Skeletal muscle satellite cell (primary cell): ENCODE results near the gene NEK6.

ENCODE experiments used
- H3K27me3 ChIP-seq: 2 replicates; pipeline ENCODE4 v1.7.0; 2013; ENCODE audit warnings: low read length; ENCODE audit not compliant: control insufficient read depth, insufficient read depth
- H3K36me3 ChIP-seq: 2 replicates; pipeline ENCODE4 v1.7.0; 2013; ENCODE audit warnings: mild to moderate bottlenecking, control low read depth, low read length; ENCODE audit not compliant: insufficient read depth
- H3K4me1 ChIP-seq: 2 replicates; pipeline ENCODE4 v1.7.0; 2013; ENCODE audit warnings: low read length; ENCODE audit not compliant: control insufficient read depth, insufficient read depth
- H3K4me2 ChIP-seq: 2 replicates; pipeline ENCODE4 v1.7.0; 2013; ENCODE audit warnings: mild to moderate bottlenecking, low read length
- H3K4me3 ChIP-seq: 2 replicates; pipeline ENCODE4 v1.7.0; 2013; ENCODE audit warnings: low read length
- H3K9ac ChIP-seq: 2 replicates; pipeline ENCODE4 v1.7.0; 2013; ENCODE audit warnings: mild to moderate bottlenecking, low read depth, low read length, moderate library complexity
- H3K9me3 ChIP-seq: replicated peaks from 2 replicates; pipeline ENCODE4 v1.7.0; 2013; ENCODE audit warnings: mild to moderate bottlenecking, control low read depth, low read length

NEK6 gene

DNA sequence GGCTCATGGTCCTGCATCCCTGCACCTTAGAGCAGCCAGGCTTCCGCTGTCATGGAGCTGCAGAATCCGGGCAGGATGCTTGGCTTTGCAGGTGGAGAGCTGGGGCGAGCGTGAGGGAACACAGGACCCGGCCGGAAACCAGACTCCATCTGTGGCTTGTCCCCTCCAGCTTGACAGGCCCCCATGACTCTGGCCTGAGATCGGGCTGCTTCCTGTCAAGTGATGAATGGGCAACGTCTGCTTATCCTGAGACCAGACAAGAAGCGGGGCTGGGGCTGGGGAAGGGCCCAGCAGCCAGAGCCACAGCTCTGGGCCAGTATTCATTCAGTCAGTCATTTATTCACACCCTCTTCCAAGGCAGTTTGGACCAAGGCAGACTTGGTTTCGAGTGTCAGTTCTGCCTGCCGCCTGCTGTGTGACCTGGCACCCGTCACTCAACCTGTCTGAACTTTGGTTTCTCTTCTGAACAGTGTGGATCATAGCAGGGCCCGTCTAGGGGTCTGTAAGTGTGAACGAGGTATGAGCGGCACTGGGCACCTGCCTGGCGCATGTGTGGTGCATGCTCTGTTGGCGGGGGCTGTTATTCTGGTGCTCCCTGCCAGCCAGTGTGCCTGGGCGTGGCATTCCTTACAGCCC, 37.5 kb downstream of the NEK6 start:
- Histone ChIP-seq H3K9me3 (no peaks in the 10 kb centered on the region), H3K36me3 (peaks cover 48% of the 10 kb centered on the region), H3K4me2 (peak overlapping the region; percentile 56), H3K4me3 (no peak overlapping the region), H3K9ac (peak overlapping the region; percentile 55), H3K4me1 (peaks cover 88% of the 10 kb centered on the region), H3K27me3 (no peaks in the 10 kb centered on the region)

DNA sequence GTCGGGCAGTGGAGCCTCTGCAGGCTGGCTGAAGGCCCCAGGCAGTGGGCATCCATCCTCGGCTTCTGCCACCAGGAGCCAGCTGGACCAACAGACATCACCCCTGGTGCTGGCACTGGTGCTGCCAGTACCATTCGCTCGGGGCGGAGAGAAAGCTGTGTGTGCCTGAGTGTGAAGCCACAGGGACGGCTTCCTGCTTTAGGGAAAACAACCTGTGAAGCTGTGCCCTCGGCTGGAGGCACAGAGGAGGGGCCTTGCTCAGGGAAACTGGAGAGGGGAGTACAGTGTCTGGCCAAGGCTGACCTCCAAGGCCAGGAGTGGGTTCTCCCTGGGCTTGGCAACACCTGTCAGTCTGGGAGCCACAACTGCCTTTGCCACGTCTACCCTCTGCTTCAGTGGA, 38.3 kb downstream of the NEK6 start:
- Histone ChIP-seq H3K4me2 (peak overlapping the region; percentile 56), H3K9me3 (no peaks in the 10 kb centered on the region), H3K4me1 (peaks cover 95% of the 10 kb centered on the region), H3K36me3 (peaks cover 42% of the 10 kb centered on the region), H3K9ac (peak overlapping the region; percentile 55), H3K27me3 (no peaks in the 10 kb centered on the region), H3K4me3 (no peak overlapping the region)

DNA sequence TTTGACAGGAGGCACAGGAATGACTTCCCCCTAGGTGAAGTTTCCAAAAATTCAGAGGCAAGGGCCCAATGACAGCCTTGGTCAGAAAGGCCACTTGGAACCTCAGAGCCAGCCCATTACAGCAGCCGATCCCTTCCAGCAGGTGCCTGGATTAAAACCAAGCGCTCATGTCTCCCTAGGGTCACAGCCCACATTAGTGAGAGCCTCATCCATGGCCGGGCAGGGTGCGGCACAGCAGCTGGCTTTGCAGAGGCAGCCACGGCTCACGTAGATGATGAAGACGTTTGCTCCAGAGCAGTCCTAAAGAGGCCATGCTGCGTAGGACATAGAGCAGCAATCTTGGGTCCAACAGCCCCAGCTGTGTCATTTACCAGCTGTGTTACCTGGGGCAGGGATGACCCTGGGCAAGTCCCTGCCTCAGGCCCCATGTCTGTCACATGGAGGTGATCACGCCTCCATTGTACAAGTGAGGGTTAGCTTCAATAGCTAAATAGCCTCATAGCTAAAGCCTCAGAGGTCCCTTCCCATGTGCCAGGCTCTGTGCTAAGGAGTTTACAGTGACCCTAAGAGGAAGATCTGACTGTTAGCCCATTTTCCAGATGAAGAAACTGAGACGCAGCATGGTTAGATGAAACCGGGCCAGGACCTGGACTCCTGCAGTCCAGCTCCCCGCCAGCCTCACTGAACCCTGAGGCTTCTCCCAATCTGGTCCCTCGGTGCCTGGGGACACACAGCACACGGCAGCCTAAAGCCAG, 39.2 kb downstream of the NEK6 start:
- Histone ChIP-seq H3K4me1 (peaks cover 90% of the 10 kb centered on the region), H3K4me3 (peak overlapping the region; percentile 13), H3K9me3 (no peaks in the 10 kb centered on the region), H3K36me3 (peaks cover 43% of the 10 kb centered on the region), H3K4me2 (peak overlapping the region; percentile 56), H3K27me3 (no peaks in the 10 kb centered on the region), H3K9ac (peak overlapping the region; percentile 55)

DNA sequence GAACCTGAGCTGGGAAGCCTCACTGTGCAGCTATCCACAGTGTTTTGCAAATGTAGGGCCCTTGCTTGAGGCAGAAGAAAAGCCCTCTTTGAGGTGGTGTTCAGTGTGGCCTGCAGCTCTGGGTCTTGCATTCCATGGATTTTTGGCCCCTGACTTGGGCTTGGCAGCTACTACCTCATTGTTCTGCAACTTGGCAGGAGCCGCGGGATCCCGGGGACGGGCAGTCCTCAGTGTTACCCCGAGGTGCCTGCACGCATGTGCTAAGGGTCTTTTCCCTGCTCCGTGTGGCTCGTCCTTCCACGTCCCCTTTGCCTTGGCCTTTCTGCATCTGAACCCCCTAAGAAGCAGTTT, 39.8 kb downstream of the NEK6 start:
- H3K9ac ChIP-seq, result peak overlapping the region; percentile 64

DNA sequence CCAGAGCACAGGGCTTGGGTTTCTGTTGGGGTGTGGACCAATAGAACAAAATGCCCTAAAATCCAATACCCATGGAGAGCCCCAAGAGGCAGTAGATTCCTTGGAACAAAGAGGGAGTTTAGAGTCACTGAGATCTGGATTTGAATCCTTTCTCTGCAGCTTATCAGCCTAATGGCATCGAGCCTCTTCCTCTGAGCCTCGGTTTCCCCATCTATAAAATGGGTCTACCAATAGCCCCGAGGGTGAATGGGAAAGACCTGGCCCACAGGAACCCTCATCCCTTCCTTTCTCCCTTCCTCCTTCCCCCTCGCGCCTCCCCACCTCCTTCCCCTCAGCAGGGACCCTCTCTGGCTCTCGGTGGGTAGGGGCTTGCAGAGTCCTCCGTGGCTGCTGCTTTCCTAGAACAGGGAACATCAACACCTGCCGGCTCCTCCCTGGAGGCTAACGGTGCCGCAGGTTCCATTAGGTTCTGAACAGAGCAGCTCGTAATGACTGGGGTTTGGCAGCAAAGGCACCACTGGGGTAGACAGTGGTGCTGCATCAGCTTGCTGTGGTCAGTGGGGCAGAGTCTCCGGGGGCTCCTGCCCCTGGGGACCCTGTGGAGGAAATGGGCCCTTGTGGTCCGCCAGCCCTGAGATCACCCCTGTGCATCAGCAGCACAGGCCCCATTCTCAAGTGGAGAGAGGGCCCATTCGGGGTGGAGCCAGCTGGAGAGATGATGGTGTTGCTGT, 40.3 kb downstream of the NEK6 start:
- Histone ChIP-seq H3K36me3 (peaks cover 44% of the 10 kb centered on the region), H3K9me3 (no peaks in the 10 kb centered on the region), H3K4me1 (peaks cover 79% of the 10 kb centered on the region), H3K9ac (peak overlapping the region; percentile 64), H3K27me3 (no peaks in the 10 kb centered on the region), H3K4me2 (peak overlapping the region; percentile 53), H3K4me3 (no peak overlapping the region)

More for the DNA sequence above, 39.8 kb downstream of the NEK6 start:
- Histone ChIP-seq H3K4me3 (no peak overlapping the region), H3K36me3 (peaks cover 43% of the 10 kb centered on the region), H3K4me2 (peak overlapping the region; percentile 56), H3K27me3 (no peaks in the 10 kb centered on the region), H3K4me1 (peaks cover 84% of the 10 kb centered on the region), H3K9me3 (no peaks in the 10 kb centered on the region)

DNA sequence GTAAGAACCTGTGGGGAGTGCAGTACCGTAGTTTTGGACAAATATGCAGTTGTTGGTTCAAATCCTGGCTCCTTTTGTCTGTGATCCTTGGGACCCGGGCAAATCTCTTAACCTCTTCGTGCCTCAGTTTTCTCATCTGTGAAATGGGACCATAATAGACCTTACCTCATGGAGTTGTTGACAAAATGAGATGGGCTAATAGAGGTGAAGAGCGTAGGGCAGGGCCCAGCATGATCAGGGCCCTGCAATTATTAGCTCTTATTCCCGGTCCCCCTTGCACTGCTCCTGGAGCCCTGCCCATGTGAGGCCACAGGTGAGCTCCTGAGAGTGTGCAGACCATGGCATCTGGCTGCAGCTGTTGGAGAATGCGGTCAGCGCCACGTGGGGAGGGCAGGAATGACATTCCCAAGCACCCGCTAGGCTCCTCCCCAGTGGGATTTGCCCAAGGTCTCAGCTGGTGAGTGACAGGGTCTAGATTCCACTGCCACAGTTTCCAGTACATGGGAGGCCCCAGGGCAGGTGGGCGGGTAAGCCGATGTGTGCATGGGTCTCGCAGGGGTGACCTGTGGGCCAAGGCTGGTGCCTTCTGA, 41.0 kb downstream of the NEK6 start:
- Histone ChIP-seq H3K27me3 (no peaks in the 10 kb centered on the region), H3K4me2 (no peak overlapping the region), H3K4me3 (no peak overlapping the region), H3K9me3 (no peaks in the 10 kb centered on the region), H3K4me1 (peaks cover 72% of the 10 kb centered on the region), H3K36me3 (peaks cover 44% of the 10 kb centered on the region), H3K9ac (peak overlapping the region; percentile 64)

DNA sequence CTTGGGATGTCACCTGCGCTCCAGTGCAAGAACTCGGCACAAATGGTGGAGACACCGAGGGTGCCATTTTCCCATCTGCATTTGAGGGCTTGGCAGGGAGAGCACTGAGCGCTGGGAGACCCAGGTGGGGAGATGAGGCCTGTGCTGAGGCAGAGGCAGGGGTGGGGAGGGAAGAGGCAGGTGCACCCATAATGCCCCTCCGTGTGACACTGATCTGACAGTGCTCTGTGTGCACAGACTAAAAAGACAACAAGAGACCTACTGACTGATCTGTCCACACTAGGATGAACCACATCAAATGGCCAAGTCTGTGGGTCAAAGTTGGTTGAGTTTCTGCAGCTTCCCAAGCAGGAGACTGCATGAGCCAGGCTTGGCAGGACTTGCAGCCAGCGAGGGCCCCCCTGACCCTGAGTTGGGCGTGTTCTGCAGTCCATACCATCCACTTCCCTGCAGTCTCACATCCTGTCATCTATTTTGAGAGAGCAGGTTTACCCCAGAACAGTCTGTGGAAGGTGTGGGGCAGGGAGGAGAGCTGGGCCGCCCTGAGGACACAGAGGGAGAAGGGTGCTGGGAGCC, 41.9 kb downstream of the NEK6 start:
- H3K4me1 ChIP-seq, result peaks cover 64% of the 10 kb centered on the region
- H3K4me3 ChIP-seq, result no peak overlapping the region
- no peaks in the 10 kb centered on the region for H3K9me3 ChIP-seq
- peaks cover 51% of the 10 kb centered on the region for H3K36me3 ChIP-seq
- no peaks in the 10 kb centered on the region for H3K27me3 ChIP-seq
- no peak overlapping the region for H3K9ac ChIP-seq
- H3K4me2 ChIP-seq, result no peak overlapping the region

DNA sequence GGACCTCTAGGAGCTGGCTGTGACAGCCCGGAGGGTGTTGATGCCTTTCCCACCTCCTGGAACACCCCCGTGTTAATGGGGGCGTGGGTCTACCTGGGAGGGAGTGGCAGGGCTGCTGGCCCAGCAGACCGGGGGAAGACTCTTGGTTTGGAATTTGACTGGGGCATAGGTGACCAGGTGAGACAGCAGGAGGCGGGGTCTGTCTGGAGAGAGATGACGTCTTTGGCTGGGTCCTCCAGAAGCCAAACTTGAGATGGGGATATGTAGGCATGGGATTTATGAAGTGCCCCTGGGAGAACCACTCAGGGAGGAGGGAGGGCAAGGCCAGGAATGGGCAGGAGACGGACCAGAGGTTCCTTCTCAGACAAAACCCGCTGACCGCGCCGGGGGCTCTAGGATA, 42.6 kb downstream of the NEK6 start:
- H3K36me3 ChIP-seq, result peaks cover 53% of the 10 kb centered on the region
- no peaks in the 10 kb centered on the region for H3K9me3 ChIP-seq
- no peak overlapping the region for H3K4me2 ChIP-seq
- no peaks in the 10 kb centered on the region for H3K27me3 ChIP-seq
- no peak overlapping the region for H3K4me3 ChIP-seq
- H3K4me1 ChIP-seq, result peaks cover 57% of the 10 kb centered on the region
- no peak overlapping the region for H3K9ac ChIP-seq

DNA sequence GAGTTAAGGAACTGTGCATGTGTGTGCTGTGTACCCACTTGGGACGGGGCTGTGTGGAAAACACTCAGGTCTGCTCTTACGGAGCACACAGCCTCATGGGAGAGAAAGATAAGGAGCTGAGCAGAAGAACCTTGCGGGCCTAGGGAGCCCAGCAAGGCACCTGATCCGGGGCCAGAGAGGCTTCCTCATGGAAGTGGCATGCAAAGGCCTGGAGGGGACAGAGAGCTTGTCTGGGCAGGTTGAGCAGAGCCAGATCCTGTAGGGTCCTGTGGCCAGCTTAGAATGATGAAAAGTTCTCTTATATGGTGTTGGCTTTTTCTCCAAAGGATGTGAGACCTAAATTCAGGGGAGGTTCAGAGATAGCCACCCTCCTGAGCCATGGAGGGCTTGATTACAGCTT, 45.2 kb downstream of the NEK6 start:
- Histone ChIP-seq H3K27me3 (no peaks in the 10 kb centered on the region), H3K9ac (no peak overlapping the region), H3K4me3 (no peak overlapping the region), H3K9me3 (no peaks in the 10 kb centered on the region), H3K4me2 (no peak overlapping the region), H3K4me1 (peaks cover 52% of the 10 kb centered on the region), H3K36me3 (peaks cover 47% of the 10 kb centered on the region)

DNA sequence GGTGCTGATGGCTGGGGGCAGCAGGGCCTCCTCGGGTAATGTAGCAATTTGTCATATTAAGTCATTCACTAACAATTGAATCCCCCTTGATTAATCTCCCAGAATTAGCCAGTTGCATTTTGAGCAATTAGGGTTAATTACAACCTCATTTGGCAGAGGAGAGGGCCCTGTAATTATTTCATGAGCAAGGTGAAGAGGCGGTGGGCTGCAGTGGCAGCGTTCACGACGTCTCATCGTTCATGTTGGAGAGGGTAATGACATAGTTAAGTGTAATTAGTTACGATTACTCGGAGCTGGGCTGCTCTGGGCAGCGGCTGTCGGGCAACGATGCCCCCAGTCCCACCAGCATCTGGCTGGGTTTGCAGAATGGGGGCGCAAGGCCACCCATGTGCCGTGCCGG, 46.0 kb downstream of the NEK6 start:
- H3K9ac ChIP-seq, result no peak overlapping the region
- no peak overlapping the region for H3K4me3 ChIP-seq
- no peaks in the 10 kb centered on the region for H3K27me3 ChIP-seq
- H3K9me3 ChIP-seq, result no peaks in the 10 kb centered on the region
- peaks cover 53% of the 10 kb centered on the region for H3K36me3 ChIP-seq
- H3K4me2 ChIP-seq, result no peak overlapping the region
- H3K4me1 ChIP-seq, result peaks cover 46% of the 10 kb centered on the region

DNA sequence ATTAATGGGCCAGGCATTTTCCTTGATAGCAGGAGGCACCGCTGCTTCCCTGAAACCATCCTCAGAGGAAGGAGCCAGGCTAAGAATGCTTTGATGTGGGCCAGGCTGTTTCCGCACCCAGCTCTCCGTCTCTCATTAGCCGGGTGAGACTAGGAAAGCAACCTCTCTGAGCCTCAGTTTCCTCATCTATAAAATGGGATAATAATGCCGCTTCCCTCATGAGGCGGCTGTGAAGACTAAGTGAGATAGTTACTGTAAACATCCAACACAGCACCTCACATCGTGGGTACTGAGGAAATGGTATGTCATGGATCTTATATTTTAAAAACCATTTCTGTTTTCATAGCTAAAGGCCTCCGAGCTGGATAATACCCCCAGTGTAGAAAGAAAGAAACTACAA, 46.5 kb downstream of the NEK6 start:
- Histone ChIP-seq H3K9me3 (no peaks in the 10 kb centered on the region), H3K4me1 (peaks cover 46% of the 10 kb centered on the region), H3K27me3 (no peaks in the 10 kb centered on the region), H3K9ac (no peak overlapping the region), H3K4me2 (no peak overlapping the region), H3K4me3 (no peak overlapping the region), H3K36me3 (peaks cover 58% of the 10 kb centered on the region)
